Embryonic facial prominence (tissue), 1 donor: ENCODE results near the gene PHC3.
"Not testable (repeated sequence)": the region's sequence is repeated elsewhere in the genome, so short reads cannot be mapped to it uniquely, and the experiment has no call there.

Experiments used
- DNase-seq: peaks from one replicate; pipeline ENCODE4 v3.0.0-alpha.2; 2016; ENCODE audit errors: extremely low spot score

PHC3 gene

GRCh38 chr3:170128977-170129431 is 52.5 kb downstream of the PHC3 start:
- DNase-seq: no peak

GRCh38 chr3:170128259-170128976 is 53.1 kb downstream of the PHC3 start:
- DNase-seq: no peak

DNA sequence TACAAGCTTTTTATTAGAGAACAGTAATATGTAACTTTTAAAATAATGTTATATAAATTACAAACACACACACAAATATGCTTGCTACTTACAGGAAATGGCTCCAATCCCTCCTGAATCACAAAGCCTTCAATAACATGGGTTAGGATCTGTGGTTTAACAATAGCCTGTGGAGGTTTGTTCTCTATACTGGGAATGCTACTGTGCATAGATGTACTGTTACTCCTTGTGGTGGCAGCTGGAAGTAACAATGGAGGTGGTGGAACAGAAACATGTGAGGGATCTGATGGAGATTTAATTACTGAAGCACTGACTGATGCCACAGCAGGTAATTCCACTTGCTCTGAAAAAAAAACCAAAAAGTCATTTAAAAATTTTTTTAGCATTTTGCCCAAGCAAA is 64.4 kb downstream of the PHC3 start:
- no peak for DNase-seq

GRCh38 chr3:170114165-170114564 is 67.4 kb downstream of the PHC3 start:
- DNase-seq: not testable (repeated sequence)

DNA sequence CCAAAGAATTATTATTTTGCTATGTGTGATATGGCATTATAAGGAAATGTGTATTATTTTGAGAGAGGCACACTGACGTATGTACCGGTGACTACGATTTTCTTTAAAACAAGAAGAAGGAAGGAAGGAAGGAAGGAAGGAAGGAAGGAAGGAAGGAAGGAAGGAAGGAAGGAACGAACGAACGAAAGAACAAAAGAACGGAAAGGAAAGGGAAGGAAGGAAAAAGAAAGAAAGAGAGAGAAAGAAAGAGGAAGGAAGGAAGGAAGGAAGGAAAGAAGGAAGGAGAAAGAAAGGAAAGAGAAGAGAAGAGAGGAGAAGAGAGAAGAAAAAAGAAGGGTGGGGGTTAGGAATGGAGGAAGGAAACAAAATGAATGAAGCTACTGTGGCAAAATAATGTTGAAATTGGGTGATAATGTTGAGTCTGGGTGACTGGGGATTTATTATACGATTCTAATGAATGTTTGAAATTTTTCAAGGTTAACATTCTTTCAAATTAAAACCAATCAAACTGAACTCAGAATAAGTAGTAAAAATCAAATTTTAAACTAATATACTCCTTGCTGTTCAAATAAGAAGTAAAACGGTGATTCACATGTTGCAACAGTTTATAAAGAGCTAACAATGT is 70.3 kb downstream of the PHC3 start:
- DNase-seq: no peak

DNA sequence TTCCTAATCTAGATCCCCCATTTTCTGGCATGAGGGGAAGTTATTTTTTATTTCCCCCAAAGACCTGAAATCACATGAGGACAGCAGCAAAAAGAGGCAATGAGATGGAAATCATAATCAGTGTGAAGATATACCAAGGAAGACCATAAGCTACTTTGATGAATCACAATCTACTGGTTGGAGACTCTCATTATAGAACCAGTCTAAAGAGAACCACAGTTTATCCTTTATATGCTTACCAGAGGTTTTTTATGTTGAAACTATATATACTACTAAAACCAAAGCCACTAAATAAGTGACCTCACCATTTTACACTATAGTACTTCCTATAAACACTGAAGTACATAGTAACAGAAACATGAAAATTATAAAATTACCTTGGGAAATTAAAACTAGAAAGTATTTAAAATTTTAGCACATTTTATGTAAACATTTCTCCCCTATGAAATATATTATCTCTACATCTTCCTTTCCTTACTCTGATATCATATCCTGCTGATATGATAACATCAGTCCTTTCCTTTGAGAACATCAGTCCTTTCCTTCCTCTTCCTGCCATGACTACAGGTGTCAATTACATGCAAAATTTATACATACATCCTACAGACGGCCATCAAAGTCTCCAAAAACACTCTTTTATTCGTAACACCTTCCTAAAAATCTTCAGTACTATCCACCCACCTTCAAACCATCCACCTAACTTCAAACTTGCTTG is 71.8 kb downstream of the PHC3 start:
- no peak for DNase-seq

GRCh38 chr3:170108955-170109354 is 72.6 kb downstream of the PHC3 start:
- DNase-seq: no peak

- no peak for DNase-seq
These were observed 73.6 kb downstream of the PHC3 start for GRCh38 chr3:170107941-170108340.

GRCh38 chr3:170102431-170102830 is 79.1 kb downstream of the PHC3 start:
- DNase-seq: no peak

DNA sequence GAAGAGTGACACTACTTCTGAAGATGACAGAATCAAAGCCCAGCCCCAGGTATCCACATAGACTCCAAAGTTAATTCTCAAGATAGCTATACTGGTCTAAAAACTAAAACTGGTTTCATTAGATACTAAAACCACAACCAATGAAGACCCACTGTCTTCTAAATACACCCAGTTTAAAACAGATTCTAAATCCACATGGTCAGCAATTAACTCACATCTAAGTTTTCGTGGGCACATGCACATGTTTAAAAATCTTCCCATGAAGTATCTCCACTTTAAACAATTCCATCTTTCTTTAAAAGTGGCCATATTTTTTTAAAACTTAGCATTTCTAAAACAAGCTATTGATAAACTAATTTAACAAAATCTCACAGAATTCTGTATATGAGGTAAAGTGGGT is 80.6 kb downstream of the PHC3 start:
- DNase-seq: no peak

GRCh38 chr3:170098753-170099152 is 82.8 kb downstream of the PHC3 start:
- no peak for DNase-seq

GRCh38 chr3:170096342-170096741 is 85.2 kb downstream of the PHC3 start:
- no peak for DNase-seq

GRCh38 chr3:170095771-170096170 is 85.8 kb downstream of the PHC3 start:
- no peak for DNase-seq

GRCh38 chr3:170092907-170093306 is 88.6 kb downstream of the PHC3 start:
- no peak for DNase-seq

DNA sequence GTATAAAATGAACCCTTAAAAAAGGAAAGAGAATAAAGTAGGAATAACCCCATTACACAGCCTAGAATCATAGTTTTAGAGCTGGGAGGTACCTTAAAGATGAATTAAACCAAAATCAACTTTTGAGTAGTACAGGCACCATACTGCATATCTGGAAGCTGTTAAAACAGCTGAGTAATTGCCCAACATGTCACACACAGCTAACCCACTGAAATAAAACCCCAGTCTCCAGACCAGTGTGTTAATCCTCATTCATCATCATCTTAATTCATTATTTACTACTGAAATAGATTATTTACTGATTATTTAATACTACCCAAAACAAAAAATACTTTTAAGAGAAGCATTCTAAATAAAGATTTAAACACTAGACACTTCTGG is 90.9 kb downstream of the PHC3 start:
- no peak for DNase-seq

GRCh38 chr3:170089862-170090600 is 91.5 kb downstream of the PHC3 start:
- no peak for DNase-seq

DNA sequence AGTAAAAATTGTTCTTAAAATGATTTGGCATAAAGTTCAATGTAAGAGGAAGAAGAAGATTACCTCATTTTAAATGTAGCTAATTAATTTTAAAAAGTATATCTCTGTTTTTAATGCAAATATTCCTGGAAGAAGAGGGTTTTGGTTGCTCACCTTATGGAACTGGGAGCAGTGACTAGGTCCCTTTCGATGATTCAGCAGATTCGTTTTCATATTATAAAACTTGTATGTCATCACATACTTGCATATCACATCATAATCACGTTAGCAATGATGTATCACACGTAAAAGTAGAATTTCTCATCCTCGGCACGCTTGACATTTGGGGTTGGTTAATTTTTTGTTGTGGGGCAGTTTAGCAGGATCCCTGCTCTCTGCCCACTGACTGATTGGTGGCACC is 96.1 kb downstream of the PHC3 start:
- DNase-seq: no peak

DNA sequence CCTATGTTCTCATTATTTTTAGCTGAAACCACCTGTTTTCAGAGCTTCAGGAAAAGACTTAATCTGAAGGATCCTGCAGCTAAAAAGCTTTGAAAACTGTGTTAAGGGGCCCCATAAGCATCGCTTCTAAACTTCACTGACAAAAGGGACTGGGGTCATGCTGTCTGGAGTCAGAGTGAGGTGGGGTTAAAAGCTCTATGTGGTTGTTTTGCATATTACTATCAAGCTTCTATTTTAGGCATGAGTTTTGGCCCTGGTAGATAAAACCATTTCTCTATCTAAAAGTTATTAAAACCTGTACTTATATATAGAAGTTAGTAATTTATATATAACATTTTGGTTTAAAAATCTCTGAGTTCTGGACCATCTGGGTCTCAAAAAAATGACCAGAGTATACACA is 98.2 kb downstream of the PHC3 start:
- no peak for DNase-seq

GRCh38 chr3:170081079-170081741 is 100.3 kb downstream of the PHC3 start:
- DNase-seq: no peak

DNA sequence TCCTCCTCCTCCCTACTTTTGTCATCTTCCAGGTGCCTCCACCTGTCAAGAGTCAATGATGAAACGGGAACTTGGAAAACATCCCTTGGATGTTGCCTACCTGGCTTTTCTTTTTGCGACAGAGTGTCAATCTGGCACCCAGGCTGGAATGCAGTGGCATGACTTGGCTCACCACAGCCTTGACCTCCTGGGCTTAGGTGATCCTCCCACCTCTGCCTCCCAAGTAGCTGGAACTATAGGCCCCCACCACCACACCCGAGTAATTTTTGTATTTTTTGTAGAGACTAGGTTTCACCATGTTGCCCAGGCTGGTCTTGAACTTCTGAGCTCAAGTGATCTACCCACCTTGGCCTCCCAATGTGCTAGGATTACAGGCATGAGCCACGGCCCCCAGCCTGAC is 100.9 kb downstream of the PHC3 start:
- no peak for DNase-seq

GRCh38 chr3:170079536-170080165 is 101.9 kb downstream of the PHC3 start:
- no peak for DNase-seq
